GM04504 (cell line): ENCODE data around the gene PAK5.

Source experiments
- DNase-seq: peaks from one replicate; pipeline ENCODE4 v3.0.0-alpha.2; 2012; ENCODE audit warnings: low read depth

PAK5 gene

GRCh38 chr20:9574776-9575175, 264.1 kb downstream of the PAK5 start:
- no peak for DNase-seq

GRCh38 chr20:9574181-9574580, 264.7 kb downstream of the PAK5 start:
- no peak for DNase-seq

GRCh38 chr20:9573335-9574151, 265.3 kb downstream of the PAK5 start:
- DNase-seq: no peak

- DNase-seq: no peak
These were observed 266.2 kb downstream of the PAK5 start for GRCh38 chr20:9572670-9573069.

- DNase-seq: no peak
These were observed 267.1 kb downstream of the PAK5 start for GRCh38 chr20:9571783-9572182.

- no peak for DNase-seq
These were observed 268.3 kb downstream of the PAK5 start for GRCh38 chr20:9570612-9571011.

GRCh38 chr20:9566977-9567376, 271.9 kb downstream of the PAK5 start:
- DNase-seq: no peak

- no peak for DNase-seq
These were observed 272.8 kb downstream of the PAK5 start for GRCh38 chr20:9565910-9566550.

GRCh38 chr20:9557411-9557810, 281.5 kb downstream of the PAK5 start:
- DNase-seq: no peak

GRCh38 chr20:9555781-9556180, 283.1 kb downstream of the PAK5 start:
- DNase-seq: no peak

- DNase-seq: no peak
These were observed 286.9 kb downstream of the PAK5 start for GRCh38 chr20:9551808-9552550.

GRCh38 chr20:9550871-9551270, 288.0 kb downstream of the PAK5 start:
- no peak for DNase-seq

GRCh38 chr20:9550283-9550682, 288.6 kb downstream of the PAK5 start:
- no peak for DNase-seq

- DNase-seq: no peak
These were observed 295.7 kb downstream of the PAK5 start for GRCh38 chr20:9543214-9543613.

GRCh38 chr20:9535449-9535848, 303.4 kb downstream of the PAK5 start:
- no peak for DNase-seq

GRCh38 chr20:9534025-9534424, 304.9 kb downstream of the PAK5 start:
- no peak for DNase-seq

GRCh38 chr20:9532069-9532838, 306.6 kb downstream of the PAK5 start:
- DNase-seq: peak; percentile 10

- no peak for DNase-seq
These were observed 307.3 kb downstream of the PAK5 start for GRCh38 chr20:9531581-9531980.

GRCh38 chr20:9523636-9524035, 315.2 kb downstream of the PAK5 start:
- no peak for DNase-seq

- no peak for DNase-seq
These were observed 318.8 kb downstream of the PAK5 start for GRCh38 chr20:9520086-9520485.

- no peak for DNase-seq
These were observed 320.2 kb downstream of the PAK5 start for GRCh38 chr20:9518576-9519175.
